M059J (cell line): ENCODE measurements around the gene CMIP. TPM values are rescaled to one million over a fixed set of nuclear protein-coding genes. Genes with fewer than 3 reads are reported as not detected.

Experiments
- DNase-seq: peaks from one replicate; pipeline ENCODE4 v3.0.0-alpha.2; 2012; ENCODE audit warnings: low read depth
- total RNA-seq: library from RNA; depleted of rRNA; stranded (reverse); fragments of >200 nt; shearing (Covaris generic); gene quantifications from 2 replicates; pipeline ENCODE4 v1.2.3, GENCODE V29; 2014

Gene CMIP
- total RNA-seq, 1 experiment from 2014 or later: 15.8 TPM

- no peak for DNase-seq
Observed at GRCh38 chr16:81582655-81583441, 138.2 kb downstream of the CMIP start.

DNA sequence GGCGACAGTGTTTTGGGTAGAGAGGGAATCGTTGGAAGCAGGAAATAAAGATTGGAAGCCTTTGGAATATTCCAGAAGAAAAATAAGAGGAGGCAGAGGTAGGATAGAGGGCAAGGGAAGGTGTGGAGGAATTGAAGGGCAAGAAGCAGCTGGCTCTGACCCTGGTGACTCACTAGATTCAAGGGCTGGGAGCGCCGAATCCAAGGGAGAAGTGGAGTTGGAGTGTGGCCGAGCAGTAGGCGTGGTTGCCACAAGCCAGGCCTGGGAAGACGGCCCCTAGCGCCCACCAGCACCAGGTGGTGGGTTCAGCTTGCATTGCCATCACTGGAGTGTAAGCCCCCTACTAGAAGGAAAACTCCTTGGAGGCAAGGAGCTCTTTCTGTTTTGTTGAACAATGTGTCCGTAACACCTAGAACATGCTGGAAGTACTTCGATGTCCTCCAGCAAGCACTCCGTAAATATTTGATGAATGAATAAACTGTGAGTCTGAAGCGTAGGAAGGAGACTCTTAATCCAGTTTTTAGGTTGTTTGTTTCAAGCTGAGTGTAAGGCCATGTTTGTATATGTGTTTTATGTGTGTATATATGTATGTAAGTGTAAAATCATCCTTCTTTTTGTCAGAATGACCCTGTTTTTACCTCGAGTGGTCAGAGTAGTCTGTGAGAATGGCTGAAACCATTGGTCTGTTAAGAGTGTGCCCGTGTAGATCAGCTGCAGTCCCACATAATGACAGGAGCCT is 139.5 kb downstream of the CMIP start:
- no peak for DNase-seq

- DNase-seq: no peak
Observed at GRCh38 chr16:81585785-81586184, 141.2 kb downstream of the CMIP start.

- no peak for DNase-seq
Observed at GRCh38 chr16:81586417-81586816, 141.8 kb downstream of the CMIP start.

DNA sequence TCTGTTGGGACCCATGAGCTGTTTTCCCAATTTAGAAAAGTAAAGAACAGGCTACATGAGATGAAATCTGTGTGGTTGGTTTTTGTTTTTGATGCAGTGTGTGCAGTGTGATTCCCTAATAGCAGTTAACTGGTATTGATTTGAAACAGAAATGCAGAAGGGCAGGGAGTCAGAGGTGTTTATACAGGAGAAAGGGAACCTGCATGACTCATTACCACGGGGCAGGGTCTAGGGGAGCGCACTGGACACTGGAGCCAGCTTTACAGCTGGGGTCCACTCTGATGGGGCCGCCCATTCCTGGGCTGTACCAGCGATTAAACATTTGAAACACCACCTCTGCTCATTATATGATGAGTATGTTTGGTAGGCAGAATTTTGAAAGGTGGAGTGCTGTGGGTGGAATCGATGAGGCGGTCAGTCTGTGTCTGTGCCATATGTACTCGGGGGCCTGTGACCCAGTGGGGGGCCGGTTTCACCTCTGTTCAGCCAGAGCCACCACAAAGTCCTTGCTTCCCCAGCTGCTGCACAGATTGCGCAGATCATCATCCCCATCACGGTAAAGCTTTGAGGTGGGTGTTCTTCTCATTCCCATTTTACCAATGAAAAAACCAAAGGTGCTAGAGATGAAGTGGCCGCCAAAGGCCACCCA is 142.5 kb downstream of the CMIP start:
- DNase-seq: no peak

- DNase-seq: no peak
Observed at GRCh38 chr16:81587626-81588160, 143.1 kb downstream of the CMIP start.

DNA sequence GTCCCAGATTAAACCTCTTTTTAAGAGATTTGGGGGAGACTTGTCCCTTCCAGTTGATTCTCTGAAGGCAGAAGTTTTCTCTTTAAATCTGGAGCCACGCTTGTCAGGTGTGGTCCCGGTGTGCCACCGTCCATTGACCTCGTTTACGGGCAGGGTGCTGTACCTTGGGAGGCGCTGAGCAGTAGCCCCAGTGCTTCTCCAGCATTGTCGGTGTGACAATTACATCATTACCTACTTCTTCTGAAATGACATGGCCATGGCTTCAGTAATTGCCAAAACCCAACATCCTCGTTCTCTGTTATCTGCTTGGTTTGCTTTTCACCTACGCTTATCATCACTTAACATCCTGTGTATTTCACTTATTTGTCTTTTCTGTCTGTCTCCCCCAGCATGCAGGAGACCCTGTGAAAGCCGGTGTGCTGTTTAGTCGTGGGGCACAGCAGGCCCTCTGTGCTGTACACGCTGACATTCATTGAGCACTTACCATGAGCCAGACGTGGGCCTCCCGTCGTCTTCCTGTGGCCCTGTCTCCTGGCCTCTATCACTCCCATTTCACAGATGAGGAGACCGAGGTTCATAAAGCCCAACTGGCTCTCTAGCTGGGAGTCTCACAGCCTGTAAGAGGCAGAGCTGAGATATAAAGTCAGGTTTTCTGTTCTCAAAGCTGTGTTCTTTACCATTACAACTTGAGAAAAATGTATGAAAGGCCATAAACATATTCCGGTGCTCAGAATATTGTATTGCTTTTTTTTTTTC is 143.9 kb downstream of the CMIP start:
- no peak for DNase-seq

DNA sequence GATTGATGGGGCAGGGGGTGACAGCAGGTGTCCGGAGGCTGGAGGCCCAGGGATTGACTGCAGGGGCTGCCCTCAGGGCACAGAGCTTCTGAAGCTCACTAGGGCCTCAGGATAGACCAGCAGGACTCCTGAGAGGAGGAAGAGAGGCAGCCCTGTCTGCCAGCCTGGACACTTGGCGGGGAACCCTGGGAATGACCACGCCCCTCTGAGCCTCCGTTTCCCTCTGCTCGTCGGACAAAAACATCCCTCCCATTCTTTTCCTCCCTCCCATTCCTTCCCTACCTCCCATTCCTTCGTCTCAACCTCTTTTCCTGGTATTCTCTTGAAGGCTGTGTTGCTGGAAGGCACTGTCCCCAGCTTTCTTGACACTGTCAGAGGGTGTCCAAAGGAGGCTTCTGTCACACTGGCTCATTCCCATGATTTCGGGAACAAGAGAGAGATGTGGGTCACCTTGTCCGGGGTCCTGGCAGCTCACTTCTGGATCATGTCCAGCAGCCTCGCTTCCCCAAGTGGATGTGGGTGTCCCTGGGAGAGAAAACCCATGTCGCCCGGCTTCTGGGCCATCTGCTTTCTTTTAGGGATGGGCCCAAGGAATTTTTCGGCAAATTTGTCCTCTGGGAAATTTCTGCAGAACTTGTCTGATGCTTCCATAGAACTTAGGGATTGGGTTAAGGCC is 145.5 kb downstream of the CMIP start:
- DNase-seq: no peak

- DNase-seq: no peak
Observed at GRCh38 chr16:81590714-81591544, 146.3 kb downstream of the CMIP start.

DNA sequence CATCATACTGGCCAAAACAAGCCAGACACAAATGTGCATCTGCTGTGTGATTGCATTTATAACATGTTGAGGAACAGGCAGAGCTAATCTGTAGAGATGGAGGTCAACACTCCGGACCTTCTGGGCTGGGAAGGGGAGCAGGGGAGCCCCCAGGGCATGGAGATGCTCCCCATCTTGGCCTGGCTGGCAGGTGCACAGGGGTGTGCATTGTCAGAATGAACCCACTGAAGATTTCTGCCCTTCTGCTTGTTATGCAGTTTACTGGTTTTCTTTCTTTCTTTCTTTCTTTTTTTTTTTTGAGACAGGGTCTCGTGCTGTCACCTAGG is 146.9 kb downstream of the CMIP start:
- no peak for DNase-seq

DNA sequence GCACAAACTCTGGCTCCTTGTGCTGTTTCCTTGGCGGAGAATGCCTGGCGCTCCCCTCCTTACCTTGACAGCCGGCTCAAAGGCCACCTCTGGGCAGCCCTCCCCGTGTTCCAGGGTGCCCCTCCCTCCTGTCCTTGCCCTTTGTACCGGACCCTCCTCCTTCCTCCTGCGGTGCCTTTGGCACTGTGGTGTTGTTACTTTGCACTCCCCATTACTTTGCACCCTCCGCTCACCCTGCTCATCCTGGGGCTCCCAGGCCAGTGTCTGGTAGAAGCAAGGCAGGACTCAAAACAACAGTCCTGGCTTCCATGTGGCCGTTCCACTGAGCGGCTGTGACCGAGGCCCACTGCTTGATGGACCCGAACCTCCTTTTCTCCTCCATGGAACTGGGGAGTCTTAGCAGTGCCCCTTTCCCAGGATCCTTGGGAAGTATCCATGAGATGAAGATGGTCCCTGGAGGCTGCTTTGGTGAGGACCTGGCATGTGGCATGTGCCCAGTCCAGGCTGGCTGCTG is 147.8 kb downstream of the CMIP start:
- no peak for DNase-seq

DNA sequence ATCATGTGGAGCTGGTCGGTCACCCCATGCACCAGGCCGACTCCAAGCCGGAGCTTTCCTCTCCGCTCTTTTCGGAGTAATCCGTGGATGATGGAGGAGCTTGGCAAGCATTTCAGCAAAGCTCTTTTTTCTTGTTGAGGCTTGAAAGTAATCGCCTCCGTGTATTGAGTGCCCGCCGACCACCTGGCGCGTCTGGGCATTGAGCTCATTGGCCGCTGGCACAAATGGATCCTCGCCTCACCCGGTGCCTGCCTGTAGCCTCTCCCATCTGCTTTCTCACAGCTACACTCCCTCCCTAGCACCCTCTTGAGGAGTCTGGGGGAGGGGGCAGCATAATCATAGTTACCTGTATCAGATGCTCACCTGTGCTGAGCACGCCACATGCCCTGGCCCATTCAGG is 148.9 kb downstream of the CMIP start:
- no peak for DNase-seq

- DNase-seq: peak; percentile 53
Observed at GRCh38 chr16:81595629-81596292, 151.2 kb downstream of the CMIP start.

DNA sequence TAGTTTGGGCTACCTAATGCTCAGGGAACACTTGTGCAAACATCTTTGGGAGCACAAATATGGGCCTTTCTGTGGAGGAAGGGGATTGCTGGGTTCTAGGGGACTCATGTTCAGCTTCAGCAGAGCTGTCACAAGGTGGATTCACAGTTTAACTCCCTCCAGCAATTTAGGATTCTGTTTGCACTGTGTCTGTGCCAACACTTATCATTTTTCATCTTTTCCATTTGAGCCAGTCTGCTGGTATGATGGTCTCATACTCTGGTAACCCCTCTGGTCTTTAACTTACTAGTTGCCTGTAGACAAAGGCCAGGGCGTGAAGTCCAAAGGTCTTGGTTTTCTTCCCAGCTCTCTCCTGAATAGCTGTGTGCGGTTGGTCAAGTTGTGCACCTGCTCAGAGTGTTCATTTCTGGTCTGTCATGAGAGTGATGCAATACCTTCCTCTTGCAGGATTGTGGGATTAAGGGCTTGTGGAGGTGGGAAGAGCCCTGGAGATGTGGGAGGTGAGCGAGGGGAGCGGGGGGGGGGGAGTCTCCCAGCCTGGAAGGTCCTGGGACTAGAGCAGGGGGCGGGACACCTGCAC is 152.6 kb downstream of the CMIP start:
- DNase-seq: no peak

DNA sequence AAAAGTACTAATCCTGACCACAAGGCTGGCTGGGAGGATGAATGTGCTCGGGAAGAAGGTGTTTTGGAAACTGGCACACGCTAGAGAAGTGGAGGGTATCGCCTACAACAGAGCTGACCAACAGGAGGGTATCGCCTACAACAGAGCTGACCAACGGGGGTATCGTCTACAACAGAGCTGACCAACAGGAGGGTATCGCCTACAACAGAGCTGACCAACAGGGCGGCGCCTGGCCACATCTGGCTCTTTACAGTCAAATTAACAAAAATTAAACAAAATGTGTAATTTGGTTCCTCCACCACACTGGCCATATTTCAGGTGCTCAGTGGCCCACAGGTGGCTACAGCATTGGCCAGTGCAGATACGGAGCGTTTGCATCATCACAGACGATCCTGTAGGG is 153.5 kb downstream of the CMIP start:
- no peak for DNase-seq

DNA sequence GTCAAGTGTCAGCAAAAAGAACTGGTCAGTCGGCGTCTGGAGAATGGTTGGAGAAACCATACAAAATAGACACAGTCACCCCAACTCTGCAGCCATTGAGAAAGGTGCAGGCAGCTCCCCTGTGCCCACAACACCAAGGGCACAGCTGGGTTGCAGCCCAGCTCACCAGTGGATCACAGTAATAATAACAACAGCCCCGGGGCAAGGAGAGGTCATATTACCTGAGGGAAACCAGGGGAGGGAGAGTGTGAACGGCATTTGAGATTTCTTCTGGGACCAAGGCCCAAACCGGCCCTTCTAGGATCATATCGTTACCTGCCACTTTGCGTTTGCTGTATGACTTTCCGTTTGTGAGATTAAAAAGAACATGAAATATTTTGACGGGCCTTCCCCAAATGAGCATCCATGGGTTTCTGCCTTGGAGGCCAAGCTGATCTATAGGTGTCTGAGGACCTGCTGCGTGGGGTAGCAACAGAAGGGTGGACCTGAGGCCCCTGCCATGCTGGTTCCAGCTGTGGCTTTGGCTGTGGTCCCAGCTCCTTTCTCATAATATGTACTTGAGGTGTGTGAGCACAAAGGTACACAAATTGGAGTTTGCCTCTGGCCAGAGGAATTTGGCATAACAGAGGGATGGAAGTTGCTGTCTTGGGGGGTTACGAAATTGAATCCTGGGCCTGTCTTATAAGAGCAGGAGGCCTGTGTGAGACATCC is 154.6 kb downstream of the CMIP start:
- DNase-seq: peak; percentile 49

DNA sequence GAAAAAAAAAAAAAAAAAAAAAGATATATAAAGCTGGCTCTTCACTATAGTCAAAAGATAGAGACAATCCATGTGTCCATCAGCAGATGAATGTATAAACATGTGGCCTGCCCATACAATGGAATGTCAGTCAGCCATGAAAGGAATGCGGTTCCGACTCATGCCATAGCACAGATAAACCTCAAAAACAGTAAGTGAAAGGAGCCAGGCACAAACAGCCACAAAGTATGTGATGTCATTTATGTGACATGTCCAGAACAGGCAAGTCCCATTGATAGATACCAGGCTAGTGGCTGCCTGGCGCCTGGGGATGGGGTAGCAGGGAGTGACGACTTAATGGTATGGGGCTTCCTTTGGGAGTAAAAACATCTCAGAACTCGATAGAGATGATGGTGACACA is 155.7 kb downstream of the CMIP start:
- peak; percentile 92 for DNase-seq

GRCh38 chr16:81601008-81601428 is 156.4 kb downstream of the CMIP start:
- DNase-seq: peak; percentile 88
